Neural progenitor cell (in vitro differentiated cells): ENCODE data around the gene RAMP3. TPM values are rescaled to one million over a fixed set of nuclear protein-coding genes. Genes with fewer than 3 reads are reported as not detected.

Experiments used
- DNase-seq: peaks from one replicate; pipeline ENCODE4 v3.0.0-alpha.2; 2016; ENCODE audit warnings: low spot score
- H2AFZ ChIP-seq: fragments of 200-600 bp; sonication (generic); replicated peaks from 2 replicates; pipeline ENCODE4 v1.6.1; 2016; ENCODE audit warnings: antibody characterized with exemption
- H3F3A ChIP-seq: fragments of 200-600 bp; sonication (generic); 2 replicates; pipeline ENCODE4 v1.6.1; 2016; ENCODE audit warnings: antibody characterized with exemption, low read depth
- H3K27ac ChIP-seq: fragments of 200-600 bp; sonication (generic); 2 replicates; pipeline ENCODE4 v1.5.1; 2016; ENCODE audit warnings: mild to moderate bottlenecking
- H3K27me3 ChIP-seq: fragments of 200-600 bp; sonication (generic); 2 replicates; pipeline ENCODE4 v1.6.1; 2016; ENCODE audit warnings: mild to moderate bottlenecking, moderate library complexity
- H3K36me3 ChIP-seq: fragments of 200-600 bp; sonication (generic); 2 replicates; pipeline ENCODE4 v1.5.1; 2016
- H3K4me1 ChIP-seq: fragments of 200-600 bp; sonication (generic); 2 replicates; pipeline ENCODE4 v1.6.1; 2016; ENCODE audit warnings: mixed run types
- H3K4me2 ChIP-seq: fragments of 200-600 bp; sonication (generic); 2 replicates; pipeline ENCODE4 v1.6.1; 2016
- H3K4me3 ChIP-seq: fragments of 200-600 bp; sonication (generic); 2 replicates; pipeline ENCODE4 v1.5.1; 2016
- H3K79me2 ChIP-seq: fragments of 200-600 bp; sonication (generic); 2 replicates; pipeline ENCODE4 v1.6.1; 2016; ENCODE audit warnings: low read depth
- H3K9ac ChIP-seq: fragments of 200-600 bp; sonication (generic); 2 replicates; pipeline ENCODE4 v1.6.1; 2016
- H3K9me3 ChIP-seq: fragments of 200-600 bp; sonication (generic); 2 replicates; pipeline ENCODE4 v1.5.1; 2016; ENCODE audit warnings: low read depth
- H4K20me1 ChIP-seq: fragments of 200-600 bp; sonication (generic); 2 replicates; pipeline ENCODE4 v1.6.1; 2016; ENCODE audit warnings: low read depth
- H3K27ac Mint-ChIP-seq: 3 replicates; pipeline ENCODE4 v1.8.0; 2021; ENCODE audit warnings: mixed read lengths
- H3K27me3 Mint-ChIP-seq: 2 replicates; pipeline ENCODE4 v1.8.0; 2022; ENCODE audit warnings: low read depth, mild to moderate bottlenecking, inconsistent platforms, moderate library complexity, mixed read lengths; ENCODE audit not compliant: insufficient read depth
- H3K36me3 Mint-ChIP-seq: 3 replicates; pipeline ENCODE4 v1.8.0; 2021; ENCODE audit warnings: mixed read lengths
- H3K4me1 Mint-ChIP-seq: 3 replicates; pipeline ENCODE4 v1.8.0; 2021; ENCODE audit warnings: mixed read lengths
- H3K4me3 Mint-ChIP-seq: 3 replicates; pipeline ENCODE4 v1.8.0; 2021; ENCODE audit warnings: mild to moderate bottlenecking, moderate library complexity, mixed read lengths
- H3K9me3 Mint-ChIP-seq: 3 replicates; pipeline ENCODE4 v1.8.0; 2020; ENCODE audit warnings: mixed read lengths
- CTCF ChIP-seq: fragments of 200-600 bp; sonication (generic); IDR thresholded peaks from 2 replicates; pipeline ENCODE4 v1.5.1; 2017; ENCODE audit warnings: antibody characterized with exemption, mild to moderate bottlenecking
- EZH2 ChIP-seq: fragments of 200-600 bp; sonication (generic); IDR thresholded peaks from 2 replicates; pipeline ENCODE4 v1.6.1; 2017; ENCODE audit warnings: antibody characterized with exemption, mild to moderate bottlenecking, moderate library complexity
- EZH2phosphoT487 ChIP-seq: fragments of 200-600 bp; sonication (generic); IDR thresholded peaks from 2 replicates; pipeline ENCODE4 v1.6.1; 2017; ENCODE audit warnings: antibody characterized with exemption
- total RNA-seq: library from RNA; depleted of rRNA; stranded (reverse); fragments of >200 nt; gene quantifications from 2 replicates; pipeline ENCODE4 v1.2.3, GENCODE V29; 2015; ENCODE audit warnings: low replicate concordance

The RAMP3 gene
- total RNA-seq, 1 donor from 2014 or later: not detected

- Mint-ChIP-seq H3K27me3 (peaks cover 9% of the 10 kb centered on the region), H3K4me1 (peaks cover 8% of the 10 kb centered on the region)
These were observed 32.2 kb upstream of the RAMP3 start for GRCh38 chr7:45125193-45125904.

GRCh38 chr7:45126201-45126600 is 31.4 kb upstream of the RAMP3 start:
- Histone ChIP-seq H3K9me3 (no peaks in the 10 kb centered on the region), H3K79me2 (no peaks in the 10 kb centered on the region), H3F3A (no peaks in the 10 kb centered on the region), H3K27me3 (no peaks in the 10 kb centered on the region), H3K4me3 (no peak overlapping the region), H3K4me2 (no peak overlapping the region), H3K27ac (no peak overlapping the region), H3K9ac (no peak overlapping the region), H3K4me1 (peaks cover 9% of the 10 kb centered on the region), H4K20me1 (no peaks in the 10 kb centered on the region), H2AFZ (no peak overlapping the region), H3K36me3 (no peaks in the 10 kb centered on the region)
- no peaks in the 10 kb centered on the region for H3K9me3 Mint-ChIP-seq
- no peak overlapping the region for H3K27ac Mint-ChIP-seq
- peaks cover 9% of the 10 kb centered on the region for H3K27me3 Mint-ChIP-seq
- DNase-seq: no peak
- TF ChIP-seq EZH2phosphoT487: no peak
- TF ChIP-seq CTCF: no peak
- no peak for TF ChIP-seq EZH2
- no peak overlapping the region for H3K4me3 Mint-ChIP-seq
- H3K36me3 Mint-ChIP-seq: no peaks in the 10 kb centered on the region
- peaks cover 8% of the 10 kb centered on the region for H3K4me1 Mint-ChIP-seq

More at GRCh38 chr7:45125193-45125904, 32.2 kb upstream of the RAMP3 start:
- Histone ChIP-seq H3K27ac (no peak overlapping the region), H3K9me3 (no peaks in the 10 kb centered on the region), H3K27me3 (no peaks in the 10 kb centered on the region), H3K4me2 (no peak overlapping the region), H3K9ac (no peak overlapping the region), H3F3A (no peaks in the 10 kb centered on the region), H3K79me2 (no peaks in the 10 kb centered on the region), H3K4me3 (no peak overlapping the region), H3K36me3 (no peaks in the 10 kb centered on the region), H2AFZ (no peak overlapping the region), H3K4me1 (peaks cover 9% of the 10 kb centered on the region), H4K20me1 (no peaks in the 10 kb centered on the region)
- no peak overlapping the region for H3K27ac Mint-ChIP-seq
- DNase-seq: no peak
- TF ChIP-seq EZH2phosphoT487 (no peak), EZH2 (no peak), CTCF (no peak)
- H3K4me3 Mint-ChIP-seq: no peak overlapping the region
- H3K36me3 Mint-ChIP-seq: no peaks in the 10 kb centered on the region
- H3K9me3 Mint-ChIP-seq: no peaks in the 10 kb centered on the region

GRCh38 chr7:45126920-45127319 is 30.7 kb upstream of the RAMP3 start:
- Mint-ChIP-seq H3K4me1 (peaks cover 8% of the 10 kb centered on the region), H3K4me3 (no peak overlapping the region), H3K27me3 (peaks cover 9% of the 10 kb centered on the region), H3K9me3 (no peaks in the 10 kb centered on the region), H3K36me3 (no peaks in the 10 kb centered on the region), H3K27ac (no peak overlapping the region)
- Histone ChIP-seq H3K79me2 (no peaks in the 10 kb centered on the region), H3K36me3 (no peaks in the 10 kb centered on the region), H3K4me3 (no peak overlapping the region), H3K27ac (no peak overlapping the region), H3K4me2 (no peak overlapping the region), H4K20me1 (no peaks in the 10 kb centered on the region), H3K4me1 (peaks cover 9% of the 10 kb centered on the region), H3K9me3 (no peaks in the 10 kb centered on the region), H3K27me3 (no peaks in the 10 kb centered on the region), H3K9ac (no peak overlapping the region), H3F3A (no peaks in the 10 kb centered on the region), H2AFZ (no peak overlapping the region)
- TF ChIP-seq CTCF (no peak), EZH2phosphoT487 (no peak), EZH2 (no peak)
- no peak for DNase-seq
